Adrenal gland (tissue), 5 donors: ENCODE data around the gene BNC2.

ENCODE experiments used
- POLR2A ChIP-seq, 2 donors: fragments of 450-650 bp; IDR thresholded peaks; one replicate each; pipeline ENCODE4 v1.6.1; 2017; ENCODE audit warnings: antibody characterized with exemption in 2 of 2, mild to moderate bottlenecking in 2 of 2, moderate library complexity in 1 of 2
- TF ChIP-seq, protein P1 (sequence below), 6 experiments: fragments of 450-650 bp in 4 of 6; fragments of 200-600 bp in 2 of 6; sonication (generic) in 1 of 6; IDR thresholded peaks; 1 replicate in 5 of 6; 2 replicates in 1 of 6; pipeline versions ENCODE4 v1.5.1 to v1.8.0; 2016 to 2021; ENCODE audit warnings: antibody characterized with exemption in 6 of 6, mild to moderate bottlenecking in 2 of 6, moderate library complexity in 1 of 6
- donor health status: DM: no; HTN: no; CAD: no.

DNA sequence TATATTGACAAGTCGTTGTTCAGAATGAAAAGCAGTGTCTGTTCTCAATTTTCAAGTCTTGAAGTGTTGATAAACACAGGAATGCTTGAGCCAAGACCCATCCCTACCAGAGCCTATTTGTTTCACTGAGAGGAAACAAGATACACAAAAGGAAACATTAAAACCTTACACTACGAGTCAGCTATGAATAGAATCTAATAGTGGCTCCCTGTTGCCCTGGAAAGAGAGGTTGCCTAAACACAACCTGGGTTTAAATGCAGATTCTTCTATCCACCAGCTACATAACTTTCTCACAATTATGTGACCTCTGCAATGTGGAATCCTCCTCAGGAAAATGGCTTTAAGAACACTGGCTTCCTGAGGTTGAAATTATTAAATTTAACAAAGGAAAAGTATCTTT, 29.1 kb upstream of the BNC2 start:
- TF ChIP-seq, protein P1, sequence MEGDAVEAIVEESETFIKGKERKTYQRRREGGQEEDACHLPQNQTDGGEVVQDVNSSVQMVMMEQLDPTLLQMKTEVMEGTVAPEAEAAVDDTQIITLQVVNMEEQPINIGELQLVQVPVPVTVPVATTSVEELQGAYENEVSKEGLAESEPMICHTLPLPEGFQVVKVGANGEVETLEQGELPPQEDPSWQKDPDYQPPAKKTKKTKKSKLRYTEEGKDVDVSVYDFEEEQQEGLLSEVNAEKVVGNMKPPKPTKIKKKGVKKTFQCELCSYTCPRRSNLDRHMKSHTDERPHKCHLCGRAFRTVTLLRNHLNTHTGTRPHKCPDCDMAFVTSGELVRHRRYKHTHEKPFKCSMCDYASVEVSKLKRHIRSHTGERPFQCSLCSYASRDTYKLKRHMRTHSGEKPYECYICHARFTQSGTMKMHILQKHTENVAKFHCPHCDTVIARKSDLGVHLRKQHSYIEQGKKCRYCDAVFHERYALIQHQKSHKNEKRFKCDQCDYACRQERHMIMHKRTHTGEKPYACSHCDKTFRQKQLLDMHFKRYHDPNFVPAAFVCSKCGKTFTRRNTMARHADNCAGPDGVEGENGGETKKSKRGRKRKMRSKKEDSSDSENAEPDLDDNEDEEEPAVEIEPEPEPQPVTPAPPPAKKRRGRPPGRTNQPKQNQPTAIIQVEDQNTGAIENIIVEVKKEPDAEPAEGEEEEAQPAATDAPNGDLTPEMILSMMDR (IDR thresholded peaks at IDR 0.05), result no peak
- no peak for TF ChIP-seq POLR2A (IDR thresholded peaks at IDR 0.05)
